Endodermal cell (in vitro differentiated cells): ENCODE measurements around the gene RFX4. TPM values are rescaled to one million over a fixed set of nuclear protein-coding genes. Genes with fewer than 3 reads are reported as not detected.

Experiments
- DNase-seq: peaks from one replicate; pipeline ENCODE4 v3.0.0-alpha.2; 2017
- H3K27ac ChIP-seq: 2 replicates; pipeline ENCODE4 v1.5.1; 2013; ENCODE audit warnings: mild to moderate bottlenecking, low read depth, low read length, moderate library complexity
- H3K27me3 ChIP-seq: 2 replicates; pipeline ENCODE4 v1.6.1; 2013; ENCODE audit warnings: mild to moderate bottlenecking, low read length, moderate library complexity; ENCODE audit not compliant: insufficient read depth, control insufficient read depth, poor library complexity, severe bottlenecking
- H3K36me3 ChIP-seq: 2 replicates; pipeline ENCODE4 v1.7.0; 2013; ENCODE audit warnings: mild to moderate bottlenecking, low read length, moderate library complexity; ENCODE audit not compliant: control insufficient read depth, insufficient read depth
- H3K4me1 ChIP-seq: one replicate; pipeline ENCODE4 v1.7.0; 2013; ENCODE audit warnings: low read length; ENCODE audit not compliant: control insufficient read depth, insufficient read depth
- H3K4me3 ChIP-seq: 2 replicates; pipeline ENCODE4 v1.5.1; 2013; ENCODE audit warnings: mild to moderate bottlenecking, low read length, moderate library complexity
- H3K9ac ChIP-seq: 2 replicates; pipeline ENCODE4 v1.6.1; 2013; ENCODE audit warnings: mild to moderate bottlenecking, low read length, moderate library complexity; ENCODE audit not compliant: poor library complexity, severe bottlenecking; ENCODE audit errors: extremely low read depth
- H3K9me3 ChIP-seq: 2 replicates; pipeline ENCODE4 v1.6.1; 2013; ENCODE audit warnings: mild to moderate bottlenecking, low read length, moderate library complexity; ENCODE audit not compliant: control insufficient read depth
- H3K27ac Mint-ChIP-seq: 2 replicates; pipeline ENCODE4 v1.8.0; 2020; ENCODE audit warnings: mixed read lengths
- H3K27me3 Mint-ChIP-seq: 2 replicates; pipeline ENCODE4 v1.8.0; 2021; ENCODE audit warnings: mild to moderate bottlenecking, mixed read lengths; ENCODE audit not compliant: insufficient read depth
- H3K36me3 Mint-ChIP-seq: 2 replicates; pipeline ENCODE4 v1.8.0; 2020; ENCODE audit warnings: low read depth, mixed read lengths
- H3K4me1 Mint-ChIP-seq: 2 replicates; pipeline ENCODE4 v1.8.0; 2020; ENCODE audit warnings: mixed read lengths
- H3K4me3 Mint-ChIP-seq: 2 replicates; pipeline ENCODE4 v1.8.0; 2020; ENCODE audit warnings: mild to moderate bottlenecking, moderate library complexity, mixed read lengths
- H3K9me3 Mint-ChIP-seq: 2 replicates; pipeline ENCODE4 v1.8.0; 2020; ENCODE audit warnings: mild to moderate bottlenecking, mixed read lengths
- CTCF ChIP-seq: fragments of 200-600 bp; sonication (generic); conservative IDR thresholded peaks from 2 replicates; pipeline ENCODE4 v1.5.0; 2021; ENCODE audit warnings: antibody characterized with exemption, mild to moderate bottlenecking
- WGBS, 2 experiments: methylation state at CpG; one replicate each; pipeline versions ENCODE4 v1.1.5 to v1.1.7; 2013; ENCODE audit warnings: missing lambda C conversion rate in 2 of 2, mixed read lengths in 1 of 2; ENCODE audit not compliant: insufficient coverage in 1 of 2, insufficient read length in 1 of 2; 5-methylcytosine and 5-hydroxymethylcytosine counted together
- total RNA-seq, 2 donors: library from RNA; stranded (reverse); fragmentation: NEBNext Ultra II Directional in 1 of 2; extraction: Animal tissue kit (Norgen Biotek cat#: 25700) in 1 of 2; gene quantifications; 2 replicates in 1 of 2; 3 replicates in 1 of 2; pipeline ENCODE4 v1.2.1, GENCODE V29; 2021

Gene RFX4
- total RNA-seq, 2 donors from 2014 or later: 0.09 to 0.86 TPM

- Mint-ChIP-seq H3K4me3 (no peak overlapping the region), H3K36me3 (no peaks in the 10 kb centered on the region), H3K4me1 (peaks cover 19% of the 10 kb centered on the region), H3K27me3 (no peaks in the 10 kb centered on the region), H3K27ac (no peak overlapping the region), H3K9me3 (no peaks in the 10 kb centered on the region)
- Histone ChIP-seq H3K9ac (no peak overlapping the region), H3K4me3 (no peak overlapping the region), H3K27ac (peak overlapping the region; percentile 38), H3K27me3 (no peaks in the 10 kb centered on the region), H3K4me1 (no peaks in the 10 kb centered on the region), H3K36me3 (no peaks in the 10 kb centered on the region), H3K9me3 (no peaks in the 10 kb centered on the region)
- TF ChIP-seq CTCF: no peak
- 48 to 62% methylated on average over 6 to 7 of the region's 8 CpGs for WGBS, 2 experiments
- DNase-seq: no peak
These were observed 160.6 kb downstream of the RFX4 start for GRCh38 chr12:106743270-106743988.

GRCh38 chr12:106744600-106744999 lies 161.8 kb downstream of the RFX4 start:
- Histone ChIP-seq H3K9ac (no peak overlapping the region), H3K4me1 (no peaks in the 10 kb centered on the region), H3K9me3 (no peaks in the 10 kb centered on the region), H3K27me3 (no peaks in the 10 kb centered on the region), H3K4me3 (no peak overlapping the region), H3K36me3 (no peaks in the 10 kb centered on the region), H3K27ac (peak overlapping the region; percentile 35)
- Mint-ChIP-seq H3K9me3 (no peaks in the 10 kb centered on the region), H3K4me3 (no peak overlapping the region), H3K27me3 (no peaks in the 10 kb centered on the region), H3K27ac (no peak overlapping the region), H3K4me1 (peaks cover 19% of the 10 kb centered on the region), H3K36me3 (no peaks in the 10 kb centered on the region)
- no peak for DNase-seq
- 89 to 94% methylated on average over 6 of the region's 6 CpGs for WGBS, 2 experiments
- no peak for TF ChIP-seq CTCF

GRCh38 chr12:106745181-106745745 lies 162.5 kb downstream of the RFX4 start:
- Mint-ChIP-seq H3K27me3 (no peaks in the 10 kb centered on the region), H3K36me3 (no peaks in the 10 kb centered on the region), H3K9me3 (no peaks in the 10 kb centered on the region), H3K27ac (no peak overlapping the region), H3K4me3 (no peak overlapping the region), H3K4me1 (peaks cover 16% of the 10 kb centered on the region)
- Histone ChIP-seq H3K27ac (no peak overlapping the region), H3K36me3 (no peaks in the 10 kb centered on the region), H3K27me3 (no peaks in the 10 kb centered on the region), H3K4me1 (no peaks in the 10 kb centered on the region), H3K9me3 (no peaks in the 10 kb centered on the region), H3K9ac (no peak overlapping the region), H3K4me3 (no peak overlapping the region)
- 88 to 92% methylated on average over 3 to 4 of the region's 4 CpGs for WGBS, 2 experiments
- no peak for DNase-seq
- no peak for TF ChIP-seq CTCF
